GM10847 (cell line): Measurements from ENCODE around the gene CACNA1C.

Experiments used
- POLR2A ChIP-seq: IDR thresholded peaks from 2 replicates; pipeline ENCODE4 v1.6.1; 2011; ENCODE audit not compliant: insufficient read length; ENCODE audit errors: extremely low read depth

CACNA1C gene

DNA sequence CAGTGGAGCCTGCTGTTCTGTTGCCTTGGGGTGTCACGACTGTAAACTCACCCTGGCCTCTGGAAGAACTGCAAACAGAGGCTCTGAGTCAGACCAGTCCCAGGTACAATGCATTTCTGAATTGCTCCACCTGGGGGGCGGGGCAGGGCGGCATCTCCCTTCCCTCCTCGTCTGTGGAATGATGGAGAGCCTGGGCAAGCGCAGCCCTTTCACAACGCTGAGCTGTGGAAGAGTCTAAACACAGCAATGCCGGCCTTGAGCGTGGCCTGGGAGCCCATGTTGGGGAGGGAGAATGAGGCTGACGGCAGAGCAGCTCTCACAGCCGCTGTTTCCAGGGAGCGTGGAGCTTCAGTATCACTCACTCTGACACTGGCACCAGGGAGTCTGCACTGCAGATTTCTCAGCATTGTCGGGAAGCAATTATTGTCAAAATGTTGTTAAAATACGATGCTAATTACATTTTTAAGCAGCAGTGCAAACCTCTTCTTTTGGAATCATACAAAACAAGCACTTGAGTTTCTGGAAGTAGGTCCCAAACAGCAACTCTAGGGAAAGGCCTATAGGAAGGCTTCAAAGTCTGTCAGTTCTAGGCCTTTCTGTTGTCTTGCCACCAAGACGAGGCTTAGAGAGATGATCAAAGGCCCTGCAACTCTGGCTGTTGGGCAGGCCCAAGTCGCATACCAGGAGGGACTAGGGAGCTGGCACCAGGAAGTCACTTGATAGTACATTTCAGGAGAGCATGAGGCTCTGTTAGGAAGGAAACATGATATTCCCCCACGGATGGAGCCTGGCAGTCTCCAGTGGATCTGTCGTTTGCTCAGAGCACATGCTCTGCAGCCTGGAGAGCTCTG is 498.0 kb downstream of the CACNA1C start:
- no peak for TF ChIP-seq POLR2A

GRCh38 chr12:2551412-2551900 is 498.7 kb downstream of the CACNA1C start:
- no peak for TF ChIP-seq POLR2A

GRCh38 chr12:2552000-2552756 is 499.4 kb downstream of the CACNA1C start:
- TF ChIP-seq POLR2A, result no peak

DNA sequence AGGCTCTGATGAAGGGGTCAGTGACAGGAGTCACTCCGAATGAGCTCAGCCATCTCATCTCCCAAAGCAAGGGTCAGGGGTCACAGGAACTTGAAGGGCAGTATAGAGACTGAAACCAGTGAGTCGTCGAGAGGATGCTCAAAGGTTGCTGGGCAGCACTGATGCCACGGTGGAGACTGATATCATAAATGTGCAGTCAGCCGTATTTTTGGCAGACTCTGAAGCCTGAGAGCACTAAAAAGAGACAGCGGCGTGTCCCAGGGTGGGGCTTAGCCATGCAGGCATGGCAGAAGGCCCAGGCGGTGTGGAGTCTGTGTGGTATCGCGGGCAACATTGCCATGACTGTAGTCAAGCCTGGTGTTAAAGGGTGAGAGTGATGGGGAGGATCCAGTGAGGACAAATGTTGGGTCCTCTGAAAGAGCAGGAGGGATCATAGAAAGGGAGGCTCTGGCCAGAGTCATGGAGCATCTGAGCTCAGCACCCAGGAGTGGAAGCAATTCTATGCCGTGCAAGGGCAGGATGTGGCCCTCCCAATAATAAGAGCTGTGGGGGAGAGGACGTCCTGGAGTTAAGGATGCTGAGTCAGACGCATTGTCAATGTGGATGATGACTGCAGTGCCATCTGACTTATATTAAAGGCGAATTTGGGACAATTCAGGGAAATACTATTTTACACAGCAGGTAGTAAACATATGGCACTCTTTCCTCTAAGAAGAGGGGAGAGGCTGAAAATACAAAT is 500.8 kb downstream of the CACNA1C start:
- TF ChIP-seq POLR2A, result no peak

GRCh38 chr12:2555487-2556082 is 502.8 kb downstream of the CACNA1C start:
- TF ChIP-seq POLR2A, result no peak

DNA sequence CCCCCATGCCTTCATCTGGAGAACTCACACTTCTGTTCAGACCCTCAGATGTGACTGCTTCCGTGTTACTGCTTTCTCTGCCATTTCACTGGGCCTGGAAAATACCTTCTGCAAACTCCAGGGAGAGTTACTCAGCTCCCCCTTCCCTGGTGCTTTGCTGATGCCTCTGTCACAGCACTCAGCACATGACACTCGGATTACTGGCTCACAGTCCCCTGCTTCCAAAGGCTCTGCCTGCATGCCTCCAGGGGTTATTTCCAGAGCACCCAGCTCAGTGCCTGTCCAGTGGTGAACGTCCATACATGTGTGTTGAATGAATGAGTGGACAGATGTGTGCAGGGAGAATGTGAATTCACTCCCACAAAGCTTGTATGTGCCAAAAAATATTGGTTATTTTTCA is 504.8 kb downstream of the CACNA1C start:
- no peak for TF ChIP-seq POLR2A

GRCh38 chr12:2559931-2560330 is 507.1 kb downstream of the CACNA1C start:
- TF ChIP-seq POLR2A, result no peak

GRCh38 chr12:2560356-2560755 is 507.6 kb downstream of the CACNA1C start:
- TF ChIP-seq POLR2A, result no peak

- TF ChIP-seq POLR2A, result no peak
Observed at GRCh38 chr12:2561367-2561766, 508.6 kb downstream of the CACNA1C start.

- no peak for TF ChIP-seq POLR2A
Observed at GRCh38 chr12:2562400-2562799, 509.6 kb downstream of the CACNA1C start.

GRCh38 chr12:2563709-2564108 is 510.9 kb downstream of the CACNA1C start:
- no peak for TF ChIP-seq POLR2A

GRCh38 chr12:2566161-2566560 is 513.4 kb downstream of the CACNA1C start:
- TF ChIP-seq POLR2A, result no peak

- TF ChIP-seq POLR2A, result no peak
Observed at GRCh38 chr12:2567711-2568110, 514.9 kb downstream of the CACNA1C start.

DNA sequence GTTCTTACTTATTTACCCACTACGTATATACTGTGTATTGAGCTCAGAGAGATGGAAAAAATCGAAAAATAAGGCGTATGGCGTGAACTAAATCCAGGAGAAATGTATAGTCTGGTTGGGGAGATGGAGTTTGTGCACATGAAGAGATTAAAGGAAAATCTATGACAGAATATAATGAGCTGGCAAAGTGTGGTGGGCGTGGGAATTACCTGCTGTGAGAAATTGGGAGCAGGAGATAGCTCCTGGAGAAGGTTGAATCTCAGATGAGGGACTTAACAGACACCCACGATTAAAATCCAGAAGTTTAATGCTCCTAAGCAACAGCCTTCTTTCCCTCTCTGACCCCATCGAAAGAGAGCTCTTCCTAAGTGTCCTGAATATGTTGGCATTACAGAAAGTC is 517.8 kb downstream of the CACNA1C start:
- TF ChIP-seq POLR2A, result no peak

- TF ChIP-seq POLR2A, result no peak
Observed at GRCh38 chr12:2574355-2574935, 521.7 kb downstream of the CACNA1C start.
